AG10803 (cell line): ENCODE measurements around the gene TDRD1.

Source experiments
- DNase-seq: peaks from one replicate; pipeline ENCODE4 v3.0.0; 2010; ENCODE audit warnings: low read depth
- H3K4me3 ChIP-seq: 2 replicates; pipeline ENCODE4 v1.5.1; 2011; ENCODE audit warnings: mild to moderate bottlenecking, low read length, control low read depth
- TF ChIP-seq, protein P1 (sequence below): conservative IDR thresholded peaks from 2 replicates; pipeline ENCODE4 v1.5.1; 2011; ENCODE audit warnings: mild to moderate bottlenecking, low read length, control low read depth, inconsistent platforms

The TDRD1 gene

DNA sequence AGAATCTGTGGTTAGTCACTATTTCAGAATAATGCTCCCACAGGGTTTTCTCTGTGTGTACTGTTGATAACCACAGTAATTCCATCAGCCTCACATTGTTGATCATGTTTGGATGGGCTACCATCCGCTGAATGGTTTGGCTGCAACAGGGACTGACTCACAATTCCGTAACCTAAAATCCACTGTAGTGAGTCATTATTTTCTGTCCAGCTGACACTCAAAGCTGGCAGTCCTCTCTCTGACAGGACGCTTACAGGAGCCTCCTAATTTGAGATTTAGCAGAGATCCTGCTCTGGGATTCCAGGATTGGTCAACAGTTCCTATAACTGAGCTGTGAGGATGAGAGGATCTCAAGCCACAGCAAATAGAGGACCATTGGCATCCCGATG is 92.6 kb downstream of the TDRD1 start:
- no peak overlapping the region for H3K4me3 ChIP-seq
- TF ChIP-seq, protein P1, sequence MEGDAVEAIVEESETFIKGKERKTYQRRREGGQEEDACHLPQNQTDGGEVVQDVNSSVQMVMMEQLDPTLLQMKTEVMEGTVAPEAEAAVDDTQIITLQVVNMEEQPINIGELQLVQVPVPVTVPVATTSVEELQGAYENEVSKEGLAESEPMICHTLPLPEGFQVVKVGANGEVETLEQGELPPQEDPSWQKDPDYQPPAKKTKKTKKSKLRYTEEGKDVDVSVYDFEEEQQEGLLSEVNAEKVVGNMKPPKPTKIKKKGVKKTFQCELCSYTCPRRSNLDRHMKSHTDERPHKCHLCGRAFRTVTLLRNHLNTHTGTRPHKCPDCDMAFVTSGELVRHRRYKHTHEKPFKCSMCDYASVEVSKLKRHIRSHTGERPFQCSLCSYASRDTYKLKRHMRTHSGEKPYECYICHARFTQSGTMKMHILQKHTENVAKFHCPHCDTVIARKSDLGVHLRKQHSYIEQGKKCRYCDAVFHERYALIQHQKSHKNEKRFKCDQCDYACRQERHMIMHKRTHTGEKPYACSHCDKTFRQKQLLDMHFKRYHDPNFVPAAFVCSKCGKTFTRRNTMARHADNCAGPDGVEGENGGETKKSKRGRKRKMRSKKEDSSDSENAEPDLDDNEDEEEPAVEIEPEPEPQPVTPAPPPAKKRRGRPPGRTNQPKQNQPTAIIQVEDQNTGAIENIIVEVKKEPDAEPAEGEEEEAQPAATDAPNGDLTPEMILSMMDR = no peak
- DNase-seq = peak; percentile 96

DNA sequence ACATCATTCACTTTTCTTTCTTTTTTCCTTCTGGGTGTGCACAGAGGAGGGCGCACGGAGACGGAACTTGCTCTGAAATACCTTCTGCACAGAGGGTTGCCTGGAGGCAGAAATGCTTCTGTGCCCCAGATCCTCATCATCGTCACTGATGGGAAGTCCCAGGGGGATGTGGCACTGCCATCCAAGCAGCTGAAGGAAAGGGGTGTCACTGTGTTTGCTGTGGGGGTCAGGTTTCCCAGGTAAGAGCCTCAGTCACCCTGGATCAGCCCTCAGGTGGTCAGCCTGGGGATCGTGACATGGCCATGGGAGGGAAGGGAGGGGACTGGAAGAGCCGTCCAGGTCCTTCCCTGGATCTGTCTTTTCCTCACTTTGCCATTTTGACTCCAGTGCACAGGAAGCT is 93.5 kb downstream of the TDRD1 start:
- H3K4me3 ChIP-seq = no peak overlapping the region
- no peak for DNase-seq
- TF ChIP-seq, protein P1 = no peak

DNA sequence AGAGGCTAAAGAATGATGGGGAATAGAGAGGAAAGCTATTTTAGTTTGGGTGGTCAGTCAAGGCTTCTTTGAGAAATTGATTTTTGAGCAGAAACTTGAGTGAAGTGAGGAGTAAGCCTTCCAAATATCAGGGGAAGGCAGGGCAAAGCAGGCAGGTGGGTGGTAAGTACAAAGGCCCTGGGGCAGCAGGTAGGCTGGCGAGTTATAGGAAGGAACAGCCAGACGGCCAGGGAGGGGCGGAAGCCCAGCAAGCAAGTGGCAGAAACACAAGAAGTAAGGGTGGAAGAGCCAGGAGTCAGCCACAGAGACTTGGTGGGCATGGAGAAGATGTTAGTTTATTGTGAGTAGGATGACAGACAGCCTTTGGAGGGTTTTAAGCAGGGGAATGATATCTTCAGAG is 94.8 kb downstream of the TDRD1 start:
- TF ChIP-seq, protein P1 = no peak
- no peak overlapping the region for H3K4me3 ChIP-seq

DNA sequence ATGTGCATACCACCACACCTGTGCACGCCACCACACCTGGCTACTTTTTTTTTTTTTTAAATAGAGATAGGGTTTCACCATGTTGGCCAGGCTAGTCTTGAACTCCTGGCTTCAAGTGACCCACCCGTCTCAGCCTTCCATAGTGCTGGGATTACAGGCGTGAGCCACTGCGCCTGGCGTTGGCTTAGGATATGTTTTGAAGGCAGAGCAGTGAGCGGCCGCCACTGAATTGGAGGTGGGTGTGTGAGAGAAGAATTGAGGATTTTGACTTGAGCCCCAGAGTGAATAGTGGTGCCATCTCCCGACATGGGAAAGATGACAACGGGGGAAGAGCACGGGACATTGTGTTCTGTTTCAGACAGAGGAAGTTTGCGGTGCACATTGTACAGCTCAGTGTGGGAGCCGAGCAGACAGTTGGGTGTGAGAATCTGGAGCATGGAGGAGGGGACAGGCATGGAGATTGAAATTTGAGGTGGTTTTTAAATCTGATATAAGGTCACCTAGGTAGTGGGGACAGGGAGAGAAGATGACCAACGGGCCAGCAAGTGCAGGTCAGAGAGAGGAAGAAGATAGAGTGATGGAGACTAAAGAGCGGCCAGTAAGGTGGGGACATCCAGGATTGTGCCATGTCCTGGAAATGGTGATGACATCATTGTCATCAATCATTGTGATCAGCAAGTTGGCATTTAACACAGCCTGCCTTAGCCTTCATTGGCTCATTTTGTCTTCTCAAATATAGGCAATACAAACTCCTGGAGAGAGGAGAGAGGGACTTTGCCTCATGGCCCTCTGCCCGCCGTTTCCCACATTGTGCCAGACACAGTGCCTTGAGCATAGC is 95.7 kb downstream of the TDRD1 start:
- no peak overlapping the region for H3K4me3 ChIP-seq
- TF ChIP-seq, protein P1 = no peak
- no peak for DNase-seq

More for the DNA sequence above, 94.8 kb downstream of the TDRD1 start:
- no peak for DNase-seq

DNA sequence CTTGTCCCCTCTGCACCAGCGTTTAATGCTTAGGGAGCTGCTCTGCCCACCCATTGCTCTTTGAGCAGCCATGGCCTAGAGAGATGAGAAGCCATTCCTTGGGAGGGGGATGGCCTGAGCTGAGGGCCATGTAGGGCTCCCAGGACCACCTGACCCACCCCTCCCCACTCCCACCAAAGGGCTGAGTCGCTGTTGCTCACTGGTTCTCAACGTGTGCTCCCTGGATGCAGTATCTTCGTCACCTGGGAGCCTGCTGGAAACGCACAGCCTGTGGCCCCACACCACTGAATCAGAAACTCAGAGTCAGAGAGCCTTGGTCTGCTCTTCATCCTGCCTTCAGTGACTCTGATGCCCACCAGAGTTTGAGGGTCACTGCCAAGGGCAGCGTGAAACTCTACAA is 96.9 kb downstream of the TDRD1 start:
- TF ChIP-seq, protein P1 = no peak
- DNase-seq = no peak
- H3K4me3 ChIP-seq = no peak overlapping the region

DNA sequence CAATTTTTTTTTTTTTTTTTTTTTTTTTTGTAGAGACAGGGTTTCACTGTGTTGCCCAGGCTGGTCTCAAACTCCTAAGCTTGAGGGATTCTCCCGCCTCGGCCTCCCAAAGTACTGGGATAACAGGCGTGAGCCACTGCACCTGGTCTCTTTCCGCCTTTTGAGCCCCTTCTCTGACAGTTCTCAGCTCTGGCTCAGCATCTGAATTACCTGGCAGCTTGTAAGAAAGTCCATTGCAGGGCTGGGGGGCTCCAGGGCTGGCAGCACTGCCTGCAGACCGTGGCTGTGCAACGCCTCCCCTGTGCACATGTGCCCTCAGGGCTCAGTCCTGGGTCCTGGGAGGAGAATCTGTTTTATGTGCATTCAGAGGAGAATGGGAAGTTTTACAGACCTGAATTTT is 97.5 kb downstream of the TDRD1 start:
- no peak overlapping the region for H3K4me3 ChIP-seq
- no peak for DNase-seq
- TF ChIP-seq, protein P1 = no peak
